IMR-90 (cell line): Measurements from ENCODE around the gene CLIC3.

ENCODE experiments used
- BHLHE40 ChIP-seq: fragments of 150-350 bp; IDR thresholded peaks from 2 replicates; pipeline ENCODE4 v1.6.1; 2016; ENCODE audit warnings: mild to moderate bottlenecking, low read depth, low read length
- CEBPB ChIP-seq: IDR thresholded peaks from 2 replicates; pipeline ENCODE4 v1.6.1; 2012; ENCODE audit warnings: low read depth, low read length, improper control_type of control experiment
- CHD1 ChIP-seq: IDR thresholded peaks from 2 replicates; pipeline ENCODE4 v1.6.1; 2012; ENCODE audit warnings: low read depth, low read length, improper control_type of control experiment
- FOS ChIP-seq: fragments of 150-350 bp; IDR thresholded peaks from 2 replicates; pipeline ENCODE4 v1.6.1; 2016; ENCODE audit warnings: low read depth, low read length
- MAFK ChIP-seq: IDR thresholded peaks from 2 replicates; pipeline ENCODE4 v1.6.1; 2012; ENCODE audit warnings: low read depth, low read length, improper control_type of control experiment
- MXI1 ChIP-seq: IDR thresholded peaks from 2 replicates; pipeline ENCODE4 v1.6.1; 2012; ENCODE audit warnings: low read depth, mild to moderate bottlenecking, low read length, moderate library complexity, borderline replicate concordance
- POLR2A ChIP-seq: IDR thresholded peaks from 2 replicates; pipeline ENCODE4 v1.6.1; 2012; ENCODE audit warnings: mild to moderate bottlenecking, low read depth, low read length
- RAD21 ChIP-seq: IDR thresholded peaks from 2 replicates; pipeline ENCODE4 v1.6.1; 2012; ENCODE audit warnings: low read length, improper control_type of control experiment
- RCOR1 ChIP-seq: IDR thresholded peaks from 2 replicates; pipeline ENCODE4 v1.6.1; 2012; ENCODE audit warnings: mild to moderate bottlenecking, low read length, improper control_type of control experiment; ENCODE audit not compliant: insufficient replicate concordance
- RFX5 ChIP-seq: IDR thresholded peaks from 2 replicates; pipeline ENCODE4 v1.8.0; 2012; ENCODE audit warnings: low read depth, mild to moderate bottlenecking, low read length, moderate library complexity
- USF2 ChIP-seq: fragments of 150-350 bp; IDR thresholded peaks from 2 replicates; pipeline ENCODE4 v1.6.1; 2017; ENCODE audit warnings: mild to moderate bottlenecking, antibody characterized with exemption, low read length, low read depth
- TF ChIP-seq, protein P1 (sequence below): conservative IDR thresholded peaks from 2 replicates; pipeline ENCODE4 v1.5.1; 2012; ENCODE audit warnings: mild to moderate bottlenecking, low read depth, low read length, improper control_type of control experiment
- TF ChIP-seq, protein P2 (sequence below): fragments of 150-350 bp; IDR thresholded peaks from 2 replicates; pipeline ENCODE4 v1.6.1; 2016; ENCODE audit warnings: low read depth, mild to moderate bottlenecking, low read length, moderate library complexity, borderline replicate concordance

DNA sequence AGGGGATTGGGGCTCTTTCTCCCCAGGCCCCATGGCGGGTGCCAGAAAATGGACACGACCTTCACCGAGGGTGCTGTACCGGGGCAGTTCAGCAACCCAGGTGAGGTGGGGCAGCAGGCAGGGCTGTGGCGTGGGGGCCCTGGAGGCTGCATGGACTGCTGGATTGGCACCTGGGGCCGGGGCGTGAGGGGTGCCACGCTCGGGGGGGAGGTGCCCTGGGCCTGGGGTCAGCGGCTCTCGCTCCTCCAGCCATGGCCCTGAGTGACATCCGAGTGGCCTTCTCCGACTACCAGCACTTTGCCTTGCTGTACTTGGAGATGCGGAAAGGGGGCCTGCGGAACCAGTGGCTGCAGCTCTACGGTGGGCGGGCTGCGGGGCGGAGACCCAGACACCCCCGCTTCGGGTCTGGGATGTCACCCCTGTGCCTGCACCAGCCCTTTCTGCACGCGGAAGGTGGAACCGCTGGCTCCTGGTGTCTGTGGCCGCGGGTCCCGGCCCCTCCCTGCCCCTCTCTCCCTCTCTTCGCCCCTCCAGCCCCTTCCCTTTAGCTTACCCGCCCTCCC lies 11.8 kb downstream of the CLIC3 start:
- TF ChIP-seq, protein P1, sequence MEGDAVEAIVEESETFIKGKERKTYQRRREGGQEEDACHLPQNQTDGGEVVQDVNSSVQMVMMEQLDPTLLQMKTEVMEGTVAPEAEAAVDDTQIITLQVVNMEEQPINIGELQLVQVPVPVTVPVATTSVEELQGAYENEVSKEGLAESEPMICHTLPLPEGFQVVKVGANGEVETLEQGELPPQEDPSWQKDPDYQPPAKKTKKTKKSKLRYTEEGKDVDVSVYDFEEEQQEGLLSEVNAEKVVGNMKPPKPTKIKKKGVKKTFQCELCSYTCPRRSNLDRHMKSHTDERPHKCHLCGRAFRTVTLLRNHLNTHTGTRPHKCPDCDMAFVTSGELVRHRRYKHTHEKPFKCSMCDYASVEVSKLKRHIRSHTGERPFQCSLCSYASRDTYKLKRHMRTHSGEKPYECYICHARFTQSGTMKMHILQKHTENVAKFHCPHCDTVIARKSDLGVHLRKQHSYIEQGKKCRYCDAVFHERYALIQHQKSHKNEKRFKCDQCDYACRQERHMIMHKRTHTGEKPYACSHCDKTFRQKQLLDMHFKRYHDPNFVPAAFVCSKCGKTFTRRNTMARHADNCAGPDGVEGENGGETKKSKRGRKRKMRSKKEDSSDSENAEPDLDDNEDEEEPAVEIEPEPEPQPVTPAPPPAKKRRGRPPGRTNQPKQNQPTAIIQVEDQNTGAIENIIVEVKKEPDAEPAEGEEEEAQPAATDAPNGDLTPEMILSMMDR, result no peak
- TF ChIP-seq POLR2A (no peak), RFX5 (no peak), MAFK (no peak), RAD21 (no peak), USF2 (no peak), FOS (no peak), RCOR1 (no peak), CEBPB (no peak), MXI1 (no peak), BHLHE40 (no peak), CHD1 (no peak)
- TF ChIP-seq, protein P2, sequence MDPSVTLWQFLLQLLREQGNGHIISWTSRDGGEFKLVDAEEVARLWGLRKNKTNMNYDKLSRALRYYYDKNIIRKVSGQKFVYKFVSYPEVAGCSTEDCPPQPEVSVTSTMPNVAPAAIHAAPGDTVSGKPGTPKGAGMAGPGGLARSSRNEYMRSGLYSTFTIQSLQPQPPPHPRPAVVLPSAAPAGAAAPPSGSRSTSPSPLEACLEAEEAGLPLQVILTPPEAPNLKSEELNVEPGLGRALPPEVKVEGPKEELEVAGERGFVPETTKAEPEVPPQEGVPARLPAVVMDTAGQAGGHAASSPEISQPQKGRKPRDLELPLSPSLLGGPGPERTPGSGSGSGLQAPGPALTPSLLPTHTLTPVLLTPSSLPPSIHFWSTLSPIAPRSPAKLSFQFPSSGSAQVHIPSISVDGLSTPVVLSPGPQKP, result no peak
